ENCODE measurements around the gene FAU. TPM values are rescaled to one million over a fixed set of nuclear protein-coding genes. Genes with fewer than 3 reads are reported as not detected.

FAU gene
- total and polyA plus RNA-seq, 2 of the 13 experiments (the other 11 are each of a cell fraction or from before 2014, with no cell fraction given), result 374 to 869 TPM

DNA sequence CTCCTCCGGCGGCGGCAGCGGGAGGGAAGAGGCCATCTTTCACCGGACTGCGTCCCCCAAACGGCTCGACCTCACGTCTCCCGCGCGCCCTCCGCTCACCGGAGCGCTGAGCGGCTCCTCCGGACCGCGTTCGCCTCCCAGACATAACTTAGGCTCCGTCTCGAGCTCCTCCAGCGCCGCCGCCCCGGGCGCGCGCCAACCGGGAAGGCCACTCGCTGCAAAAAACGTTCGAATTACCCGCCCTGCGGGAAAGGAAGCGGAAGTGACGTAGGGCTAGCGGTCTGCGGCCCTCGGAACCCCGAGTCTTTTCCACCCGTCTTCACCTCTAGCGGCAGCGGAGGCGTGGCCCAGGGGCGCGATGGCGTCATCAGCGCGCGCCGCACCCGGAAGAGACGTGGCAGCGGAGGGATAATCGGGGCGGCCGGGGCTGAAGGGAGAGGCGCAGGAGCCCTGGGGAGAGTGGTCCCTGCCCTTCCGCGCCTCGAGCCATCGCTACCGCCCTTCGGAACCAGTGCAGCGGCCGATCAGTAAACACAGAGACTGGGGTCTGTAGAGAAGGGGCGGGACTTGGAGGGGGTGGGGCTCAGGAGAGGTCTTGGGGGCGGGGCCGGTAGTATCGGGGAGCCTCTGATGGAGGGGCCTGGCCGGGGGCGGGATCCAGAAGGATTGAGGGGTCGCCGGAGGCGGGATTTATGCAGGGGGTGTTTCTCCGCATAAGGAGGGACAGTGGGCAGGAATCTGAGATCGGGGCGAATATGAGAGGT is 37.9 kb downstream of the FAU start, which contains the start of the genes CDCA5 and ZFPL1 (continued):
- TF ChIP-seq TCF12 (IDR thresholded peaks at IDR 0.05), result no peak
- TF ChIP-seq TCF12 (CRISPR knock-in tag; IDR thresholded peaks at IDR 0.05), result no peak
- TF ChIP-seq ZNF776 (CRISPR knock-in tag; IDR thresholded peaks at IDR 0.05), result no peak
- TF ChIP-seq KDM4B (CRISPR knock-in tag; IDR thresholded peaks at IDR 0.05), result no peak; the same call in 1 of the 2 replicates
- TF ChIP-seq JUNB (CRISPR knock-in tag; IDR thresholded peaks at IDR 0.05; ENCODE audit: borderline replicate concordance), result 0 out of 2 replicates have a peak, but pooled peaks have one; percentile 38
- peak; percentile 91 for TF ChIP-seq ZNF589 (CRISPR knock-in tag; conservative IDR thresholded peaks at IDR 0.05)
- peak; percentile 71 for TF ChIP-seq CHD2 (IDR thresholded peaks at IDR 0.05; ENCODE audit: low read depth, low read length)
- TF ChIP-seq ZNF75D (CRISPR knock-in tag; IDR thresholded peaks at IDR 0.05; ENCODE audit: borderline replicate concordance), result no peak
- peak; percentile 47 for TF ChIP-seq TAF15 (IDR thresholded peaks at IDR 0.05; ENCODE audit: low read depth, low read length, poor library complexity, severe bottlenecking)
- 0 out of 2 replicates have a peak, but pooled peaks have one; percentile 26 for TF ChIP-seq RFX3 (CRISPR knock-in tag; IDR thresholded peaks at IDR 0.05)
- no peak for TF ChIP-seq ZNF879 (CRISPR knock-in tag; IDR thresholded peaks at IDR 0.05)
- no peak for TF ChIP-seq ZNF382 (CRISPR knock-in tag; IDR thresholded peaks at IDR 0.05; ENCODE audit: borderline replicate concordance)
- TF ChIP-seq ZMAT3 (CRISPR knock-in tag; conservative IDR thresholded peaks at IDR 0.05), result 0 out of 2 replicates have a peak, but pooled peaks have one; percentile 35
- peak; percentile 88 for TF ChIP-seq ZNF230 (CRISPR knock-in tag; IDR thresholded peaks at IDR 0.05)
- TF ChIP-seq, protein P1, sequence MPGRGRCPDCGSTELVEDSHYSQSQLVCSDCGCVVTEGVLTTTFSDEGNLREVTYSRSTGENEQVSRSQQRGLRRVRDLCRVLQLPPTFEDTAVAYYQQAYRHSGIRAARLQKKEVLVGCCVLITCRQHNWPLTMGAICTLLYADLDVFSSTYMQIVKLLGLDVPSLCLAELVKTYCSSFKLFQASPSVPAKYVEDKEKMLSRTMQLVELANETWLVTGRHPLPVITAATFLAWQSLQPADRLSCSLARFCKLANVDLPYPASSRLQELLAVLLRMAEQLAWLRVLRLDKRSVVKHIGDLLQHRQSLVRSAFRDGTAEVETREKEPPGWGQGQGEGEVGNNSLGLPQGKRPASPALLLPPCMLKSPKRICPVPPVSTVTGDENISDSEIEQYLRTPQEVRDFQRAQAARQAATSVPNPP (CRISPR knock-in tag; IDR thresholded peaks at IDR 0.05), result 0 out of 2 replicates have a peak, but pooled peaks have one; percentile 44
- no peak for TF ChIP-seq SETDB1 (CRISPR knock-in tag; IDR thresholded peaks at IDR 0.05; ENCODE audit: borderline replicate concordance)
- peak; percentile 73 for TF ChIP-seq ZNF501 (CRISPR knock-in tag; IDR thresholded peaks at IDR 0.05)
- peak; percentile 44; the same call in 1 of the 2 replicates for TF ChIP-seq ZNF335 (CRISPR knock-in tag; IDR thresholded peaks at IDR 0.05)
- TF ChIP-seq MEIS2 (CRISPR knock-in tag; IDR thresholded peaks at IDR 0.05), result no peak; the same call in 1 of the 2 replicates
- peak; percentile 59; the same call in 1 of the 2 replicates for TF ChIP-seq MAZ (IDR thresholded peaks at IDR 0.05; ENCODE audit: borderline replicate concordance, low read depth, low read length)
- peak; percentile 71; the same call in 1 of the 2 replicates for TF ChIP-seq MAZ (CRISPR knock-in tag; IDR thresholded peaks at IDR 0.05; ENCODE audit: low read depth)
- no peak for TF ChIP-seq ZNF282 (IDR thresholded peaks at IDR 0.05; ENCODE audit: partially characterized antibody)
- peak; percentile 82 for TF ChIP-seq ZNF558 (CRISPR knock-in tag; IDR thresholded peaks at IDR 0.05; ENCODE audit: borderline replicate concordance)
- peak; percentile 99; the same call in 1 of the 2 replicates for TF ChIP-seq ZNF713 (CRISPR knock-in tag; IDR thresholded peaks at IDR 0.05)
- no peak; the same call in 1 of the 2 replicates for TF ChIP-seq RFXAP (CRISPR knock-in tag; IDR thresholded peaks at IDR 0.05; ENCODE audit: borderline replicate concordance)
- TF ChIP-seq NR2C2 (CRISPR knock-in tag; IDR thresholded peaks at IDR 0.05; ENCODE audit: borderline replicate concordance), result peak; percentile 96
- TF ChIP-seq, protein P2, sequence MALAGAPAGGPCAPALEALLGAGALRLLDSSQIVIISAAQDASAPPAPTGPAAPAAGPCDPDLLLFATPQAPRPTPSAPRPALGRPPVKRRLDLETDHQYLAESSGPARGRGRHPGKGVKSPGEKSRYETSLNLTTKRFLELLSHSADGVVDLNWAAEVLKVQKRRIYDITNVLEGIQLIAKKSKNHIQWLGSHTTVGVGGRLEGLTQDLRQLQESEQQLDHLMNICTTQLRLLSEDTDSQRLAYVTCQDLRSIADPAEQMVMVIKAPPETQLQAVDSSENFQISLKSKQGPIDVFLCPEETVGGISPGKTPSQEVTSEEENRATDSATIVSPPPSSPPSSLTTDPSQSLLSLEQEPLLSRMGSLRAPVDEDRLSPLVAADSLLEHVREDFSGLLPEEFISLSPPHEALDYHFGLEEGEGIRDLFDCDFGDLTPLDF (CRISPR knock-in tag; IDR thresholded peaks at IDR 0.05), result peak; percentile 95
- TF ChIP-seq HNRNPLL (IDR thresholded peaks at IDR 0.05; ENCODE audit: low read depth, low read length, poor library complexity, severe bottlenecking), result peak; percentile 66

All from HepG2 (cell line).